Keratinocyte (primary cell): ENCODE data around the gene FBXO8. TPM values are rescaled to one million over a fixed set of nuclear protein-coding genes. Genes with fewer than 3 reads are reported as not detected.

Experiments
- DNase-seq: peaks from one replicate; pipeline ENCODE4 v3.0.0-alpha.2; 2011; ENCODE audit warnings: low read depth, missing footprints, low spot score
- FAIRE-seq: peaks from 2 replicates; lab custom pipeline; 2011; peaks lifted over from hg19 to GRCh38; lab: Jason Lieb, UNC
- H2AFZ ChIP-seq: 2 replicates; pipeline ENCODE4 v1.6.0; 2012; ENCODE audit warnings: low read length, control low read depth, inconsistent platforms; ENCODE audit not compliant: control insufficient read depth
- H3K27ac ChIP-seq: 2 replicates; pipeline ENCODE4 v1.5.1; 2011; ENCODE audit warnings: low read length; ENCODE audit not compliant: control insufficient read depth, insufficient read depth
- H3K27me3 ChIP-seq: 3 replicates; pipeline ENCODE4 v1.6.0; 2011; ENCODE audit warnings: low read length; ENCODE audit not compliant: control insufficient read depth, insufficient read depth; ENCODE audit errors: extremely low read depth
- H3K36me3 ChIP-seq, 2 experiments: 2 replicates in 1 of 2; 3 replicates in 1 of 2; pipeline ENCODE4 v1.5.1; 2011; ENCODE audit warnings: low read length in 2 of 2, mild to moderate bottlenecking in 1 of 2; ENCODE audit not compliant: control insufficient read depth in 2 of 2, insufficient read depth in 2 of 2; ENCODE audit errors: extremely low read depth in 1 of 2
- H3K4me1 ChIP-seq: 3 replicates; pipeline ENCODE4 v1.5.1; 2011; ENCODE audit warnings: low read length; ENCODE audit not compliant: control insufficient read depth, insufficient read depth; ENCODE audit errors: extremely low read depth
- H3K4me2 ChIP-seq: 3 replicates; pipeline ENCODE4 v1.6.0; 2011; ENCODE audit warnings: low read depth, low read length; ENCODE audit not compliant: control insufficient read depth, insufficient read depth; ENCODE audit errors: extremely low read depth
- H3K4me3 ChIP-seq, 3 experiments: fragments of 200-600 bp in 1 of 3; sonication (generic) in 1 of 3; 2 replicates in 2 of 3; 3 replicates in 1 of 3; pipeline ENCODE4 v1.5.1; 2011 to 2016; ENCODE audit warnings: low read length in 3 of 3, mild to moderate bottlenecking in 3 of 3, control low read depth in 2 of 3, inconsistent platforms in 1 of 3, low read depth in 1 of 3, mixed read lengths in 1 of 3, mixed run types in 1 of 3, moderate library complexity in 1 of 3; ENCODE audit not compliant: control insufficient read depth in 2 of 3, insufficient read depth in 2 of 3; ENCODE audit errors: extremely low read depth in 1 of 3
- H3K79me2 ChIP-seq: 2 replicates; pipeline ENCODE4 v1.6.0; 2012; ENCODE audit warnings: low read length; ENCODE audit not compliant: control insufficient read depth, insufficient read depth
- H3K9ac ChIP-seq: 3 replicates; pipeline ENCODE4 v1.6.0; 2011; ENCODE audit warnings: low read length; ENCODE audit not compliant: control insufficient read depth, insufficient read depth; ENCODE audit errors: extremely low read depth
- H3K9me1 ChIP-seq: 3 replicates; pipeline ENCODE4 v1.6.0; 2011; ENCODE audit warnings: low read length; ENCODE audit not compliant: control insufficient read depth, insufficient read depth; ENCODE audit errors: extremely low read depth
- H3K9me3 ChIP-seq: 2 replicates; pipeline ENCODE4 v1.5.1; 2012; ENCODE audit warnings: low read depth, low read length; ENCODE audit not compliant: control insufficient read depth
- H4K20me1 ChIP-seq: 3 replicates; pipeline ENCODE4 v1.6.0; 2011; ENCODE audit warnings: low read length; ENCODE audit not compliant: control insufficient read depth, insufficient read depth; ENCODE audit errors: extremely low read depth
- EZH2 ChIP-seq: IDR thresholded peaks from one replicate; pipeline ENCODE4 v1.6.1; 2012; ENCODE audit warnings: inconsistent platforms, mild to moderate bottlenecking, low read length, moderate library complexity
- dilution Hi-C: fragments of 300-500 bp; cut with MboI; formaldehyde crosslinking; loops from one replicate; pipeline ENCODE4 v1.7.0; 2020; ENCODE audit warnings: low sequenced_read_pairs; ENCODE audit not compliant: extremely low pct_ligation_motif_present
- polyA plus RNA-seq, 5 experiments: library from polyadenylated mRNA; depleted of rRNA in 3 of 5; stranded (reverse) in 3 of 5; stranded (forward) in 1 of 5; unstranded in 1 of 5; fragments of >200 nt; gene quantifications; 1 replicate in 1 of 5; 2 replicates in 3 of 5; 3 replicates in 1 of 5; pipeline versions ENCODE4 v1.2.1 to v1.2.3, GENCODE V29; 2011 to 2012; ENCODE audit warnings: missing spikeins in 2 of 5, low read depth in 1 of 5, low replicate concordance in 1 of 5
- TF ChIP-seq, protein P1 (sequence below), 3 experiments: IDR thresholded peaks in 1 of 3; conservative IDR thresholded peaks in 1 of 3; optimal IDR thresholded peaks in 1 of 3; 2 replicates in 2 of 3; 3 replicates in 1 of 3; pipeline versions ENCODE3 to v1.5.1; 2011; ENCODE audit warnings: low read length in 3 of 3, mild to moderate bottlenecking in 3 of 3, moderate library complexity in 2 of 3, control low read depth in 1 of 3, inconsistent platforms in 1 of 3; ENCODE audit not compliant: insufficient read depth in 2 of 3; ENCODE audit errors: extremely low read depth in 1 of 3

Gene FBXO8
- polyA plus RNA-seq, 1 donor (not counting 4 experiments of a cell fraction or from before 2014, with no cell fraction given), result 21.0 TPM

DNA sequence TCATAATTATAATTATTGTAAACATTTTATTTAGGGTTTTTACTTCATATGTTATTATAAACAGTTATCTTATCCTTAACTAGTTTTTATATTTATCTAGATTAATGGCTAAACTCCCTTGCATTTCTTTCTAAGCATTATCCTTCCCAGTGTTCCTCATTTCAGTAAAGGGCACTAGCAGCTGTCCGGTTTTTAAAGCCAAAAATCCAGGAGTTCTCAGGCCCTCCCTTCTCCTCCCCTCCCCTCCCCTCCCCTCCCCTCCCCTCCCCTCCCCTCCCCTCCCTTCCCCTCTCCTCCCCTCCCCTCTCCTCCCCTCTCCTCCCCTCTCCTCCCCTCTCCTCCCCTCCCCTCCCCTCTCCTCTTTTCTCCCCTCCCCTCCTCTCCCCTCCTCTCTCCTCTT lies 58.9 kb downstream of the FBXO8 start:
- no peaks in the 10 kb centered on the region for H3K36me3 ChIP-seq
- dilution Hi-C loops, result no loop called here
- DNase-seq (no peak), FAIRE-seq (no peak)
- no peak overlapping the region for H3K4me3 ChIP-seq
- no peak overlapping the region for H3K27ac ChIP-seq
- no peaks in the 10 kb centered on the region for H3K27me3 ChIP-seq
- H3K79me2 ChIP-seq, result no peaks in the 10 kb centered on the region
- no peak overlapping the region for H3K4me2 ChIP-seq
- no peak overlapping the region for H3K9ac ChIP-seq
- no peaks in the 10 kb centered on the region for H3K9me1 ChIP-seq
- TF ChIP-seq, protein P1, sequence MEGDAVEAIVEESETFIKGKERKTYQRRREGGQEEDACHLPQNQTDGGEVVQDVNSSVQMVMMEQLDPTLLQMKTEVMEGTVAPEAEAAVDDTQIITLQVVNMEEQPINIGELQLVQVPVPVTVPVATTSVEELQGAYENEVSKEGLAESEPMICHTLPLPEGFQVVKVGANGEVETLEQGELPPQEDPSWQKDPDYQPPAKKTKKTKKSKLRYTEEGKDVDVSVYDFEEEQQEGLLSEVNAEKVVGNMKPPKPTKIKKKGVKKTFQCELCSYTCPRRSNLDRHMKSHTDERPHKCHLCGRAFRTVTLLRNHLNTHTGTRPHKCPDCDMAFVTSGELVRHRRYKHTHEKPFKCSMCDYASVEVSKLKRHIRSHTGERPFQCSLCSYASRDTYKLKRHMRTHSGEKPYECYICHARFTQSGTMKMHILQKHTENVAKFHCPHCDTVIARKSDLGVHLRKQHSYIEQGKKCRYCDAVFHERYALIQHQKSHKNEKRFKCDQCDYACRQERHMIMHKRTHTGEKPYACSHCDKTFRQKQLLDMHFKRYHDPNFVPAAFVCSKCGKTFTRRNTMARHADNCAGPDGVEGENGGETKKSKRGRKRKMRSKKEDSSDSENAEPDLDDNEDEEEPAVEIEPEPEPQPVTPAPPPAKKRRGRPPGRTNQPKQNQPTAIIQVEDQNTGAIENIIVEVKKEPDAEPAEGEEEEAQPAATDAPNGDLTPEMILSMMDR (optimal IDR thresholded peaks at IDR 0.05 in 1 of 3, IDR thresholded peaks at IDR 0.05 in 1 of 3, conservative IDR thresholded peaks at IDR 0.05 in 1 of 3; ENCODE audit: extremely low read depth in 1 of 3, insufficient read depth in 2 of 3, low read length in 3 of 3), result no peak
- TF ChIP-seq EZH2, result no peak
- no peak overlapping the region for H2AFZ ChIP-seq
- no peaks in the 10 kb centered on the region for H3K9me3 ChIP-seq
- H3K4me1 ChIP-seq, result no peaks in the 10 kb centered on the region
- H4K20me1 ChIP-seq, result no peaks in the 10 kb centered on the region

DNA sequence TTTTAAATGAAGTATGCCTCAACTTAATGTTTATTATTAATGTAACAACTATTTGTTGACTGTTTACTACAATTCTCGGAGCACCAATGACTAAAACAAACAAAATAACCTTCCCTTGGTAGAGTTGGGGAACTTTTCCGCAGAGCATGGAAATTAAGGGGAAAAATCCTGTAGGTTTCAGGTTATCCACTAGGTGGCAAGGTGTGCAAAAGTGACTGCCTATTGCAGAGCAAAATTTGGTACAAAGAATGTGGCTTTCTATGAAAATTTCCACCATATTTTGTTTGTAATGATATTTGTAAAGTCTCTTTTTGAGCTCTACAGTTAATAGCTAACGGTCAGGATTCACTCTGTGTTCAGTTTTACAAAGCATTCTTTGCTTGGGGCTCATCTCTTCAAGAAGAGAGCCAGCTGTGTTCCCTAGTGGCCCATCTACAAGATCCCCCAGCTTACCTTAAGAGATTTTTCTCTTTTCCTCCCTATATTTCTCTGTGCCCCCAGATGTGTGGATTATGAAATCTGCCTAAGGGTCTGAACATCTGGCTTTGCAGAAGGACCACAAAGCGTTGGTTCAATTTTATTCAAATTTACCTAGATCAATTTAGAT lies 61.1 kb downstream of the FBXO8 start:
- H3K4me3 ChIP-seq, result no peak overlapping the region
- H3K27ac ChIP-seq, result no peak overlapping the region
- peak overlapping the region; percentile 25 for H3K4me2 ChIP-seq
- H4K20me1 ChIP-seq, result no peaks in the 10 kb centered on the region
- H3K9me3 ChIP-seq, result no peaks in the 10 kb centered on the region
- no peak overlapping the region for H2AFZ ChIP-seq
- peaks cover 17% of the 10 kb centered on the region for H3K27me3 ChIP-seq
- H3K4me1 ChIP-seq, result peaks cover 5% of the 10 kb centered on the region
- dilution Hi-C loops, result no loop called here
- peak; percentile 48 for FAIRE-seq
- H3K9ac ChIP-seq, result no peak overlapping the region
- TF ChIP-seq, protein P1 (optimal IDR thresholded peaks at IDR 0.05 in 1 of 3, IDR thresholded peaks at IDR 0.05 in 1 of 3, conservative IDR thresholded peaks at IDR 0.05 in 1 of 3; ENCODE audit: extremely low read depth in 1 of 3, insufficient read depth in 2 of 3, low read length in 3 of 3), result peak; percentile 39 to 68 (median 58)
- TF ChIP-seq EZH2, result no peak
- H3K36me3 ChIP-seq, result no peaks in the 10 kb centered on the region
- no peak for DNase-seq
- no peaks in the 10 kb centered on the region for H3K79me2 ChIP-seq
- no peaks in the 10 kb centered on the region for H3K9me1 ChIP-seq
